Measurements from ENCODE around the gene FYN. TPM values are rescaled to one million over a fixed set of nuclear protein-coding genes. Genes with fewer than 3 reads are reported as not detected.
A peak's percentile ranks its signal among the peaks of the same experiment; 100 is the strongest.

Gene FYN
- total RNA-seq, 1 experiment from 2014 or later, result not detected

- in situ Hi-C loops (cut with HindIII; ENCODE audit: low sequenced_read_pairs), result no loop called here
- DNase-seq (ENCODE audit: low spot score), result peak; percentile 93
These were observed 55.7 kb downstream of the FYN start for GRCh38 chr6:111817451-111818120.

- in situ Hi-C loops (cut with HindIII; ENCODE audit: low sequenced_read_pairs), result no loop called here
- no peak for DNase-seq (ENCODE audit: low spot score)
These were observed 59.5 kb downstream of the FYN start for GRCh38 chr6:111813677-111814310.

DNA sequence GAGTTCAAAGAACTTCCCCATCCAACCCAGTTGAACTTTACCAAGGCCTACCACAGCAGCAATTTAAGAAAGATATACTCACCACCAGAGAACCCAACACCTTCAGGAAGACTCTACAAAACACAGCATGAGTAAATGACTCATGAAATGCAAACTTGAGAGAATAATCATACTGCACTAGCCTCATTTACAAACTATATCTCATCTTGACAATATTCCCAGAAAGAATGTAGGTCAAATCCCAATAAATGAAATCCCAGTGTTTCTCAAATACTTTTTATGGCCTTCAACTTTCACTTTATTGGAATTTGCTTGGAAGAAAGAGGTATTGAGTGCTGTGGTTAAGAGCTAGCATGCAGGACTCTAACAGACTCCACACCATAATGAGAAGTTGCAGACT, 60.0 kb downstream of the FYN start:
- in situ Hi-C loops (cut with HindIII; ENCODE audit: low sequenced_read_pairs), result no loop called here
- DNase-seq (ENCODE audit: low spot score), result no peak

GRCh38 chr6:111812060-111813038, 60.9 kb downstream of the FYN start:
- no peak for DNase-seq (ENCODE audit: low spot score)
- in situ Hi-C loops (cut with HindIII; ENCODE audit: low sequenced_read_pairs), result no loop called here

DNA sequence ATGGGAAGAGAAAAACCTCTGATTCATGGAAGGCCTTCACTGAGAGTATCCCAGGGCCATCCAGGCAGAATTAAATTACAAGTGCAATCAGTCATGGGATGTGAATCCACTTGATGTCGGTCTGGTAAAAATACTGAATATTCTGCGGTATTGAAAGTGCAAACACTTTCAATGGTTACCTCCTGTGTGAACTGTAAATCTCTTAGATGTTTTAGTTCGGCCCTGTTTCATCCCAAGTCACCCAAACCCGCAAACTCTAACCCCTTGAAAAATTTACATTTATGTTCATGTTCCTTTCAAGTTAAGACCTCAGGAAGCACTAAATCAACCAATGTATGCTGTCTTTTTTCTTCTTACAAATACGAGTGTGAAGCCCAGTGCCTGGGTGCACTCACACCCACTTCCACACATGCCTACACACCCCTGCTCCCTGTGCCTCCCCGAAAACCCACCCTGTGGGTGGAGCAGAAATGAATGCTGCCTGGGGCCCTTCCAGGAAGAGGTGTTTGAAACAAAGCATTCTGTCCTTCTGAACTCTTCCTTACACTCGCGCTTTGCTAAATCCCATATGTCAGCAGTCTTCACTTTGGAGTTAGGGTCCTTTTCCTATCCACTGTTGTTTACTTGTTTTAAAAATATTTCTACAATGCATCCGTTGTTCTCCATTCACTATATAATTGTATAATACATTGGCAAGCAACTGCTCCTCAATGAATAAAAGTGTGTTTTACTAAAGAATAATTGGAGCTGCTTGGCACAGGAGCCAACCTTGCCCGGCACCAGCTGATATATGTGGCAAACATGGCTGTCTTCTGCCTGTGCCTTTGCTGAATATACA, 62.7 kb downstream of the FYN start:
- no peak for DNase-seq (ENCODE audit: low spot score)
- in situ Hi-C loops (cut with HindIII; ENCODE audit: low sequenced_read_pairs), result no loop called here

DNA sequence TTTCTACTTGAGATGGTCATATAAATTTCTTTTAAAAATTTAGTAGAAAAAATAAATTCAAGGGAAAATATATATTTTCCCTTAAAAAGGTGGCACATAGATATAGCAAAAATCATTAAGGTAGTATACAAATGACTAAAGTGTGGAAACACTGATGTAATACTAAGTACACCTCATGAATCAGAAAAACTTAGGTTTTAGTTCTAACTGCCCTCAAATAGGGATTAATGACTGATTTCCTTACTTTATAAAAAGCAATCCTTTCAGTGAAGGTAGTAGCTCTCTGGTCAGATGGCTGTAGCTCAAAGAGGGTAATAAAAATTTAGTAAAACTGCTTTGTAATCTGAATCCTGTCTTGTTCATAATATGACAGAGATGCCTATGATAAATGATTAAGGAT, 63.5 kb downstream of the FYN start:
- no peak for DNase-seq (ENCODE audit: low spot score)
- in situ Hi-C loops (cut with HindIII; ENCODE audit: low sequenced_read_pairs), result no loop called here

DNA sequence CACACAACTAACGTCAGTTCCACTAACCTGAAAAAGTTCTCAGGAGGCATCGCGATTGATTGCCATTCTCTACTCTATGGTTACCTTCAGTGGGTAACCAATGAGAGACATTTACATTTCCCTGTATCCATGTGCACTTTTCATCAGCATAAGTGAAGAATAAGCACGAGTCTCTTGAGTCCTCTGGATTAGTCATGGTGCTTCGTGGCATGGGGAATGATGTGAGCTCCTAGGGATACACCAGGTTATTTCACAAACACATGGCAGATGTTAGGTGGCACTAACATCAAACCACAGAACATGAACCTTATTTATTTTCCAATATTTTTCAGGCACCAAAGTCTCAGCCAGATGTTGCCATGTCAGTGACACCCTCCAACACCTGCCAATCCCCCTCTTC, 64.0 kb downstream of the FYN start:
- no peak for DNase-seq (ENCODE audit: low spot score)
- in situ Hi-C loops (cut with HindIII; ENCODE audit: low sequenced_read_pairs), result no loop called here

DNA sequence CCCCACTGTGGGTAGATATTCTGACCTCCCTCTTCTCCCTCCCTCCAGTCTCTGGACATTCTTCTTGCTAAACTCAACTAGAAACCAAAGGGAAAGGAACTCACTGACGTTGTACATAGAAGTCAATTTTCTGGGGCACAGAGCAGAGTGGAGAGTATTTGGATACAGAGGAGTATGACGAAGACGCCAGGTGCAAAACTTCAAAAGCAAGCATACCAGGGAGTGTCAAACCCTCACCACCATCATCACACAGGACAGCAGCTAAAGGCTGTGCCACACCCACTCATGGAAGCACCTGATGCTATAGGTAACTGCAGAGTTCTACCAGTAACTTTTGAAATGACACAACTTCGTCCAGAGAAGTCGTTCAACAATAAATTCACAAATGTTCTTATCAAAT, 64.8 kb downstream of the FYN start:
- in situ Hi-C loops (cut with HindIII; ENCODE audit: low sequenced_read_pairs), result no loop called here
- no peak for DNase-seq (ENCODE audit: low spot score)

DNA sequence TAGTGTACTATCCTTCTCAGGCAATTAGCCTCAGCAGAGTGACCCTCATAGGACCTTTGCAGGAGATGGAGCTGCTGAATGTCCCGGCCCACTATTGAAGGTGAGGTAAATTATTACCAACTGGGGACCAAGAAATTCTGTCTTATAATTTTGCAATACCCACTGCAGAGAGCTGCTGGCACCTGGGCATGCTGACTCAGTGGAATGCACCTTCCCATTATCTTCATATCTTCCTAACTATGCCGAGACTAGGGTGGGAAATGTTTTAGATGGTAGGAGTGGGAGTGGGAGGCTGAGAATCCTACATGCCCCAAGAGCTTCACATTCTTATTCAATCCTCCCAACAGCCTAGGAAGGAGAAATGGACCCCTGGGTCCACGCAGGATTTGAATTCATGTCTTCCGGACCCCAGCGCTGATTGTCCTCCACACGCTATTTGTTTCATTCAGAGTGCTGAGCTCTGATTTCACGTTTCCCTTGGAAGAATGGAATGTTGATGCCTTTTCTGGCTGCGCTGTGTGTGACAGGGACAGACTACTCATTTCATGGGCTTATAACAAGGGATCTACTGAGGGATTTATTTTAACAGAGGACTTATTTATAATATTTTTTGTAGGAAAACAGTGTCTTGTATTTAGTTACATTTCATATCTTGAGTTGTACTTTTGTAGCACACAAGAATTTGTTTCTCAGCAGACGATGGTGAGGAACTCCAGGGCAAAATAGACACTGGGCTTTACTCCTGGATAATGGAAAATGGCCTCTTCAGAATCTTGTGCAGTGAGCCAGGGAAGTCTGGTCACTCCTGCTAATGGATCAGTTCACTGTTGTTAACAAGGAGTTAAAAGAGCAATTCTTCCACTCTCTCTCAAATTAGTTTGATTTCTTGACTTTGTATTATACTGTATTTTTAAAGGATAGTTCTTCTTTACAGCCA, 66.4 kb downstream of the FYN start:
- in situ Hi-C loops (cut with HindIII; ENCODE audit: low sequenced_read_pairs), result no loop called here
- no peak for DNase-seq (ENCODE audit: low spot score)

GRCh38 chr6:111806165-111806547, 67.1 kb downstream of the FYN start:
- DNase-seq (ENCODE audit: low spot score), result no peak
- in situ Hi-C loops (cut with HindIII; ENCODE audit: low sequenced_read_pairs), result no loop called here

- in situ Hi-C loops (cut with HindIII; ENCODE audit: low sequenced_read_pairs), result no loop called here
These were observed 67.6 kb downstream of the FYN start for GRCh38 chr6:111805511-111806164.

GRCh38 chr6:111804627-111805235, 68.5 kb downstream of the FYN start:
- in situ Hi-C loops (cut with HindIII; ENCODE audit: low sequenced_read_pairs), result no loop called here
- no peak for DNase-seq (ENCODE audit: low spot score)

More at GRCh38 chr6:111805511-111806164, 67.6 kb downstream of the FYN start:
- no peak for DNase-seq (ENCODE audit: low spot score)

GRCh38 chr6:111803804-111804203, 69.4 kb downstream of the FYN start:
- in situ Hi-C loops (cut with HindIII; ENCODE audit: low sequenced_read_pairs), result no loop called here
- DNase-seq (ENCODE audit: low spot score), result no peak

- DNase-seq (ENCODE audit: low spot score), result no peak
- in situ Hi-C loops (cut with HindIII; ENCODE audit: low sequenced_read_pairs), result no loop called here
These were observed 69.9 kb downstream of the FYN start for GRCh38 chr6:111803371-111803770.

- in situ Hi-C loops (cut with HindIII; ENCODE audit: low sequenced_read_pairs), result no loop called here
These were observed 70.4 kb downstream of the FYN start for GRCh38 chr6:111802720-111803330.

DNA sequence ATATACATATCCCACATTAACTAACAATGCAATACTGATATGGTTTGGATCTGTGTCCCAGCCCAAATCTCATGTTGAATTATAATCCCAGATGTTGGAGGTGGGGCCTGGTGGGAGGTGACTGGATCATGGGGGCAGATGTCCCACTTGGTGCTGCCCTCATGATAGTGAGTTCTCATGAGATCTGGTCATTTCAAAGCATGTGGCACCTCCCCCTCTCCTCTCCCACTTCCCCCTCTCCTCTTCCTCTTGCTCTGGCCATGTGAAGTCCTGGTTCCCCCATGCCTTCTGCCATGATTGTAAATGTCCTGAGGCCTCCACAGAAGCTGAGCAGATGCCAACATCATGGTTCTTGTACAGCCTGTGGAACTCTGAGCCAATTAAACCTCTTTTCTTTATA, 71.2 kb downstream of the FYN start:
- in situ Hi-C loops (cut with HindIII; ENCODE audit: low sequenced_read_pairs), result no loop called here
- DNase-seq (ENCODE audit: low spot score), result no peak

More at GRCh38 chr6:111802720-111803330, 70.4 kb downstream of the FYN start:
- DNase-seq (ENCODE audit: low spot score), result no peak

DNA sequence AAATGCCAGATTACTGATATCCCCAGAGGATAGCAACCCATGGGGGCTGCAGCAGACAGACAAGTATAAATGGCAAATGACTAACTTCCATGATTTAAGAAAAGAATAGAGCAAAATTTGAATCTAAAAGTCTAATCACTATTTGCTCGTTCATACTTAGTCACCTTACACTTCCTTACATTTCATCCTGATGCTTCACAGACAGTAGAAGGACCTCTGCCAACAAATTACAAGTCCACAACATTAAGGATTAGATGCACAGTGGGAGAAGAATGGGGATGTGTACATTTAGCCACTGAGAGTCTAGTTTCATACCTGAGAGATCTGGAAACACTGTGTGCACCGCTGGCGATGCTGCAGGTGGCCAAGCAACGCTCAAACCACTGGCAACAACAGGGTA, 72.4 kb downstream of the FYN start:
- in situ Hi-C loops (cut with HindIII; ENCODE audit: low sequenced_read_pairs), result no loop called here
- DNase-seq (ENCODE audit: low spot score), result no peak

Data from G401 (cell line).